TTC549 (cell line): ENCODE measurements around the gene MAP1LC3B2.
"Not testable (repeated sequence)": the region's sequence is repeated elsewhere in the genome, so short reads cannot be mapped to it uniquely, and the experiment has no call there.

Experiments
- FAIRE-seq: peaks from 2 replicates; lab custom pipeline; 2012; peaks lifted over from hg19 to GRCh38; lab: Jason Lieb, UNC

Gene MAP1LC3B2

GRCh38 chr12:116561181-116561821 lies 2.1 kb downstream of the MAP1LC3B2 start:
- FAIRE-seq: no peak

- no peak for FAIRE-seq
Measured at GRCh38 chr12:116562090-116562489, 2.9 kb downstream of the MAP1LC3B2 start.

- no peak for FAIRE-seq
Measured at GRCh38 chr12:116563262-116563661, 4.1 kb downstream of the MAP1LC3B2 start.

- FAIRE-seq: no peak
Measured at GRCh38 chr12:116564080-116564479, 4.9 kb downstream of the MAP1LC3B2 start.

- not testable (repeated sequence) for FAIRE-seq
Measured at GRCh38 chr12:116565221-116565620, 6.0 kb downstream of the MAP1LC3B2 start.

GRCh38 chr12:116565963-116566362 lies 6.8 kb downstream of the MAP1LC3B2 start:
- FAIRE-seq: no peak

- no peak for FAIRE-seq
Measured at GRCh38 chr12:116568203-116568602, 9.0 kb downstream of the MAP1LC3B2 start.

- no peak for FAIRE-seq
Measured at GRCh38 chr12:116571089-116571488, 11.9 kb downstream of the MAP1LC3B2 start.

GRCh38 chr12:116573776-116574175 lies 14.6 kb downstream of the MAP1LC3B2 start:
- no peak for FAIRE-seq

- FAIRE-seq: not testable (repeated sequence)
Measured at GRCh38 chr12:116575754-116576153, 16.6 kb downstream of the MAP1LC3B2 start.

GRCh38 chr12:116577154-116577561 lies 18.0 kb downstream of the MAP1LC3B2 start:
- FAIRE-seq: no peak

GRCh38 chr12:116578051-116578450 lies 18.9 kb downstream of the MAP1LC3B2 start:
- FAIRE-seq: no peak

GRCh38 chr12:116582610-116583009 lies 23.4 kb downstream of the MAP1LC3B2 start:
- no peak for FAIRE-seq

- FAIRE-seq: no peak
Measured at GRCh38 chr12:116583129-116583694, 24.0 kb downstream of the MAP1LC3B2 start.

- FAIRE-seq: no peak
Measured at GRCh38 chr12:116587270-116587669, 28.1 kb downstream of the MAP1LC3B2 start.

- no peak for FAIRE-seq
Measured at GRCh38 chr12:116588390-116589028, 29.3 kb downstream of the MAP1LC3B2 start.

GRCh38 chr12:116589581-116589980 lies 30.4 kb downstream of the MAP1LC3B2 start:
- no peak for FAIRE-seq

GRCh38 chr12:116590561-116590960 lies 31.4 kb downstream of the MAP1LC3B2 start:
- FAIRE-seq: no peak

GRCh38 chr12:116591855-116592637 lies 32.9 kb downstream of the MAP1LC3B2 start:
- no peak for FAIRE-seq

- no peak for FAIRE-seq
Measured at GRCh38 chr12:116592731-116593130, 33.5 kb downstream of the MAP1LC3B2 start.

- FAIRE-seq: no peak
Measured at GRCh38 chr12:116594325-116595038, 35.3 kb downstream of the MAP1LC3B2 start.

GRCh38 chr12:116595186-116595585 lies 36.0 kb downstream of the MAP1LC3B2 start:
- FAIRE-seq: no peak
